Ramos (cell line): ENCODE data around the gene RRAS2.
"Not testable (repeated sequence)": the region's sequence is repeated elsewhere in the genome, so short reads cannot be mapped to it uniquely, and the experiment has no call there.

ENCODE experiments used
- in situ Hi-C: fragments of 300-500 bp; cut with MboI; formaldehyde crosslinking; loops from one replicate; pipeline ENCODE4 v1.14.3; 2022; ENCODE audit warnings: low sequenced_read_pairs; ENCODE audit not compliant: unreplicated experiment

Gene RRAS2

GRCh38 chr11:14358729-14359439 lies at the start of gene RRAS2:
TSS of gene RRAS2 (minus strand) at chr11:14359183. CDS start at chr11:14358870, 313 bp downstream.
- in situ Hi-C loops: no loop called here

GRCh38 chr11:14408612-14409011 lies 49.6 kb upstream of the RRAS2 start:
- in situ Hi-C loops: no loop called here

GRCh38 chr11:14406116-14406515 lies 47.1 kb upstream of the RRAS2 start:
- in situ Hi-C loops: not testable (repeated sequence)

GRCh38 chr11:14403528-14403927 lies 44.5 kb upstream of the RRAS2 start:
- in situ Hi-C loops: not testable (repeated sequence)

GRCh38 chr11:14399087-14399486 lies 40.1 kb upstream of the RRAS2 start:
- in situ Hi-C loops: no loop called here

GRCh38 chr11:14396273-14396672 lies 37.3 kb upstream of the RRAS2 start:
- in situ Hi-C loops: no loop called here

- in situ Hi-C loops: no loop called here
Measured at GRCh38 chr11:14393889-14394288, 34.9 kb upstream of the RRAS2 start.

- in situ Hi-C loops: no loop called here
Measured at GRCh38 chr11:14393129-14393528, 34.1 kb upstream of the RRAS2 start.

GRCh38 chr11:14390669-14391068 lies 31.7 kb upstream of the RRAS2 start:
- in situ Hi-C loops: no loop called here

GRCh38 chr11:14388352-14388751 lies 29.4 kb upstream of the RRAS2 start:
- in situ Hi-C loops: no loop called here

- in situ Hi-C loops: no loop called here
Measured at GRCh38 chr11:14386895-14387480, 28.0 kb upstream of the RRAS2 start.

- in situ Hi-C loops: no loop called here
Measured at GRCh38 chr11:14386081-14386480, 27.1 kb upstream of the RRAS2 start.

GRCh38 chr11:14384338-14384737 lies 25.4 kb upstream of the RRAS2 start:
- in situ Hi-C loops: no loop called here

GRCh38 chr11:14381968-14382367 lies 23.0 kb upstream of the RRAS2 start:
- in situ Hi-C loops: no loop called here

- in situ Hi-C loops: no loop called here
Measured at GRCh38 chr11:14380947-14381561, 22.1 kb upstream of the RRAS2 start.

GRCh38 chr11:14380125-14380936 lies 21.3 kb upstream of the RRAS2 start:
- in situ Hi-C loops: no loop called here

- in situ Hi-C loops: no loop called here
Measured at GRCh38 chr11:14378171-14378570, 19.2 kb upstream of the RRAS2 start.

GRCh38 chr11:14376920-14377319 lies 17.9 kb upstream of the RRAS2 start:
- in situ Hi-C loops: no loop called here

- in situ Hi-C loops: no loop called here
Measured at GRCh38 chr11:14374922-14375830, 16.2 kb upstream of the RRAS2 start.
